IMR-90 (cell line): Measurements from ENCODE around the gene ATP5F1B. TPM values are rescaled to one million over a fixed set of nuclear protein-coding genes. Genes with fewer than 3 reads are reported as not detected.

Experiments used
- ATAC-seq: fragments of 200-7000 bp; cut with Tn5 transposase; 2 replicates; pipeline ENCODE4 v1.9.1; 2020; ENCODE audit warnings: low read depth, mild to moderate bottlenecking, moderate library complexity
- Bru-seq: library from RNA; stranded (reverse); fragments of 400-500 nt; gene quantifications from one replicate; lab custom pipeline; 2021; lab: Mats Ljungman, UMichigan
- BruChase-seq, 2 experiments: library from RNA; stranded (reverse); fragments of 400-500 nt; gene quantifications; one replicate each; lab custom pipeline; 2021; lab: Mats Ljungman, UMichigan
- BruUV-seq: library from RNA; stranded (reverse); fragments of 400-500 nt; replicated peaks from 2 replicates; lab custom pipeline; 2021; lab: Mats Ljungman, UMichigan
- CTCF ChIA-PET: fragments of 300-600 bp; formaldehyde crosslinking; extraction: SDS; loops from one replicate; lab custom pipeline; 2021; ENCODE audit warnings: antibody characterized with exemption; lab: Yijun Ruan, JAX
- POLR2A ChIA-PET: fragments of 300-600 bp; sonication (Branson Sonifier 250); formaldehyde crosslinking; loops from one replicate; lab custom pipeline; 2022; ENCODE audit warnings: antibody characterized with exemption; ENCODE audit not compliant: unreplicated experiment; lab: Charles Lee
- DNase-seq: peaks from one replicate; pipeline ENCODE4 v3.0.0; 2013
- H2AFZ ChIP-seq: replicated peaks from 2 replicates; pipeline ENCODE3; 2013; ENCODE audit warnings: low read length, mild to moderate bottlenecking; ENCODE audit not compliant: poor library complexity
- H2AK5ac ChIP-seq: 2 replicates; pipeline ENCODE4 v1.6.1; 2013; ENCODE audit warnings: low read depth, low read length, inconsistent platforms
- H2AK9ac ChIP-seq: replicated peaks from 2 replicates; pipeline ENCODE3; 2013; ENCODE audit warnings: mild to moderate bottlenecking, low read depth, low read length, moderate library complexity; ENCODE audit not compliant: poor library complexity
- H2BK120ac ChIP-seq: 2 replicates; pipeline ENCODE4 v1.6.1; 2013; ENCODE audit warnings: low read depth, low read length, inconsistent platforms
- H2BK15ac ChIP-seq: 3 replicates; pipeline ENCODE4 v1.6.1; 2013; ENCODE audit warnings: low read depth, low read length, inconsistent platforms
- H2BK20ac ChIP-seq: 2 replicates; pipeline ENCODE4 v1.6.1; 2013; ENCODE audit warnings: low read depth, mild to moderate bottlenecking, inconsistent platforms, low read length, moderate library complexity
- H2BK5ac ChIP-seq: 2 replicates; pipeline ENCODE4 v1.6.1; 2013; ENCODE audit warnings: mild to moderate bottlenecking, low read depth, low read length, inconsistent platforms; ENCODE audit not compliant: poor library complexity, severe bottlenecking
- H3K14ac ChIP-seq: replicated peaks from 2 replicates; pipeline ENCODE4 v1.6.1; 2013; ENCODE audit warnings: low read depth, low read length, inconsistent platforms
- H3K18ac ChIP-seq: 2 replicates; pipeline ENCODE4 v1.6.1; 2013; ENCODE audit warnings: low read depth, low read length, control low read depth
- H3K23ac ChIP-seq: 2 replicates; pipeline ENCODE4 v1.6.1; 2013; ENCODE audit warnings: low read depth, low read length, inconsistent platforms
- H3K27ac ChIP-seq: 2 replicates; pipeline ENCODE4 v1.5.1; 2013; ENCODE audit warnings: mild to moderate bottlenecking, control low read depth, low read length; ENCODE audit not compliant: insufficient read depth
- H3K27me3 ChIP-seq: 2 replicates; pipeline ENCODE4 v1.6.1; 2013; ENCODE audit warnings: low read length; ENCODE audit not compliant: control insufficient read depth, insufficient read depth
- H3K36me3 ChIP-seq: 2 replicates; pipeline ENCODE4 v1.6.1; 2013; ENCODE audit warnings: low read length, mixed read lengths; ENCODE audit not compliant: control insufficient read depth, insufficient read depth
- H3K4ac ChIP-seq: 2 replicates; pipeline ENCODE4 v1.6.1; 2013; ENCODE audit warnings: low read depth, low read length, inconsistent platforms
- H3K4me1 ChIP-seq: 2 replicates; pipeline ENCODE4 v1.6.1; 2013; ENCODE audit warnings: low read length, mixed read lengths; ENCODE audit not compliant: control insufficient read depth, insufficient read depth
- H3K4me2 ChIP-seq: 2 replicates; pipeline ENCODE4 v1.6.1; 2013; ENCODE audit warnings: low read depth, mild to moderate bottlenecking, control low read depth, low read length, moderate library complexity
- H3K4me3 ChIP-seq: 2 replicates; pipeline ENCODE4 v1.5.1; 2013; ENCODE audit warnings: low read depth, mild to moderate bottlenecking, control low read depth, low read length, moderate library complexity; ENCODE audit not compliant: insufficient read depth
- H3K56ac ChIP-seq: 2 replicates; pipeline ENCODE4 v1.6.1; 2013; ENCODE audit warnings: low read length, inconsistent platforms; ENCODE audit not compliant: insufficient read depth; ENCODE audit errors: extremely low read depth
- H3K79me1 ChIP-seq, 2 experiments: 2 replicates each; pipeline ENCODE4 v1.6.1; 2013; ENCODE audit warnings: low read length in 2 of 2, inconsistent platforms in 1 of 2, low read depth in 1 of 2
- H3K9ac ChIP-seq: 2 replicates; pipeline ENCODE4 v1.6.1; 2013; ENCODE audit warnings: low read depth, low read length, control low read depth
- H3K9me1 ChIP-seq: 2 replicates; pipeline ENCODE4 v1.6.1; 2013; ENCODE audit warnings: low read length, inconsistent platforms; ENCODE audit not compliant: insufficient read depth
- H3K9me3 ChIP-seq: 2 replicates; pipeline ENCODE4 v1.6.1; 2013; ENCODE audit warnings: low read length; ENCODE audit not compliant: control insufficient read depth, insufficient read depth
- H4K20me1 ChIP-seq: 2 replicates; pipeline ENCODE4 v1.6.1; 2013; ENCODE audit warnings: low read length, inconsistent platforms; ENCODE audit not compliant: insufficient read depth
- H4K5ac ChIP-seq: 2 replicates; pipeline ENCODE4 v1.6.1; 2013; ENCODE audit warnings: mild to moderate bottlenecking, low read depth, low read length, control low read depth
- H4K8ac ChIP-seq, 2 experiments: 2 replicates each; pipeline ENCODE4 v1.6.1; 2013; ENCODE audit warnings: low read depth in 2 of 2, low read length in 2 of 2, control low read depth in 1 of 2, inconsistent platforms in 1 of 2
- H4K91ac ChIP-seq: 2 replicates; pipeline ENCODE4 v1.6.1; 2013; ENCODE audit warnings: low read depth, low read length, inconsistent platforms; ENCODE audit not compliant: insufficient read depth
- FOS ChIP-seq: fragments of 150-350 bp; IDR thresholded peaks from 2 replicates; pipeline ENCODE4 v1.6.1; 2016; ENCODE audit warnings: low read depth, low read length
- MAFK ChIP-seq: IDR thresholded peaks from 2 replicates; pipeline ENCODE4 v1.6.1; 2012; ENCODE audit warnings: low read depth, low read length, improper control_type of control experiment
- MXI1 ChIP-seq: IDR thresholded peaks from 2 replicates; pipeline ENCODE4 v1.6.1; 2012; ENCODE audit warnings: low read depth, mild to moderate bottlenecking, low read length, moderate library complexity, borderline replicate concordance
- POLR2A ChIP-seq: IDR thresholded peaks from 2 replicates; pipeline ENCODE4 v1.6.1; 2012; ENCODE audit warnings: mild to moderate bottlenecking, low read depth, low read length
- RFX5 ChIP-seq: IDR thresholded peaks from 2 replicates; pipeline ENCODE4 v1.8.0; 2012; ENCODE audit warnings: low read depth, mild to moderate bottlenecking, low read length, moderate library complexity
- WGBS, 2 experiments: methylation state at CpG; one replicate each; pipeline versions ENCODE4 v1.1.5 to v1.1.7; 2013; ENCODE audit warnings: missing lambda C conversion rate in 2 of 2; ENCODE audit not compliant: insufficient read length in 1 of 2; ENCODE audit errors: extremely low coverage in 2 of 2; 5-methylcytosine and 5-hydroxymethylcytosine counted together
- dilution Hi-C: fragments of 300-500 bp; cut with HindIII; formaldehyde crosslinking; loops from one replicate; pipeline ENCODE4 v1.14.3; 2018; ENCODE audit warnings: low sequenced_read_pairs; ENCODE audit not compliant: unreplicated experiment
- in situ Hi-C: fragments of 300-500 bp; cut with MboI; formaldehyde crosslinking; loops from 3 replicates; pipeline ENCODE4 v1.14.3; 2019; ENCODE audit warnings: low sequenced_read_pairs, inconsistent platforms, mixed read lengths
- intact Hi-C: fragments of 100-400 bp; cut with micrococcal nuclease; formaldehyde crosslinking; loops from 2 replicates; pipeline ENCODE4 v1.10.0; 2022
- long read RNA-seq: library from polyadenylated mRNA; unstranded; transcript quantifications from one replicate; pipeline ENCODE4 v2.0.0, GENCODE V29; 2021; ENCODE audit not compliant: unreplicated experiment
- polyA plus RNA-seq, 3 experiments: library from polyadenylated mRNA; depleted of rRNA; stranded (reverse); fragments of >200 nt; gene quantifications; 2 replicates each; pipeline ENCODE4 v1.2.3, GENCODE V29; 2012; ENCODE audit warnings: low replicate concordance in 1 of 3
- total RNA-seq: library from RNA; depleted of rRNA; stranded (reverse); fragments of >200 nt; gene quantifications from 2 replicates; pipeline ENCODE4 v1.2.3, GENCODE V29; 2012; rRNA removed

The ATP5F1B gene
- total RNA-seq (795 and 812 TPM in 2 replicates), polyA plus RNA-seq (2012; rRNA removed) (853 and 915 TPM in 2 replicates), Bru-seq, nascent RNA (percentile 94 among the genes with signal in this experiment), BruChase-seq, experiment 1, labeled RNA remaining after a 6-hour chase (percentile 99 among the genes with signal in this experiment), BruChase-seq, experiment 2, labeled RNA remaining after a 2-hour chase (percentile 96 among the genes with signal in this experiment)
- polyA plus RNA-seq (2012; cell fraction: cytosol; rRNA removed) = 464 and 534 TPM in 2 replicates
- 245 and 449 TPM in 2 replicates for polyA plus RNA-seq (2012; cell fraction: nucleus; rRNA removed; ENCODE audit: low replicate concordance)
- long read RNA-seq, transcript ATP5F1B-201 (10 exons, 1,839 nt) = major isoform, 297 of 434 reads
- long read RNA-seq, partial matches to known transcripts = 24 of 434 reads
- long read RNA-seq, other reads (novel, unspliced or antisense) = 110 of 434 reads

- Histone ChIP-seq H3K4me1 (no peaks in the 10 kb centered on the region), H3K4me2 (peak within 1 kb of the TSS; percentile 97), H3K9me3 (no peaks in the 10 kb centered on the region), H3K14ac (peak within 1 kb of the TSS; percentile 97), H3K27me3 (no peaks in the 10 kb centered on the region), H3K9me1 (no peaks in the 10 kb centered on the region), H4K8ac (peak within 1 kb of the TSS; percentile 35 to 99), H3K4me3 (peak within 1 kb of the TSS; percentile 74), H3K23ac (peak within 1 kb of the TSS; percentile 80), H2BK120ac (peak within 1 kb of the TSS; percentile 54; the same call in 1 of the 2 replicates), H4K20me1 (peaks cover 31% of the 10 kb centered on the region), H2BK20ac (no peak within 1 kb of the TSS), H2AK5ac (peak within 1 kb of the TSS; percentile 69), H2AFZ (peak within 1 kb of the TSS; percentile 94), H4K5ac (peak within 1 kb of the TSS; percentile 89), H3K79me1 (peaks cover 11 to 28% of the 10 kb centered on the region in 2 experiments; a peak in 3 of 4 replicates), H2AK9ac (peak within 1 kb of the TSS; percentile 97), H4K91ac (peak within 1 kb of the TSS; percentile 88), H3K27ac (peak within 1 kb of the TSS; percentile 82), H3K9ac (peak within 1 kb of the TSS; percentile 87), H3K56ac (peak within 1 kb of the TSS; percentile 88), H2BK15ac (no peak within 1 kb of the TSS), H2BK5ac (peak within 1 kb of the TSS; percentile 81), H3K36me3 (peaks cover 26% of the 10 kb centered on the region), H3K18ac (peak within 1 kb of the TSS; percentile 38), H3K4ac (peak within 1 kb of the TSS; percentile 95)
- peak; percentile 100 for DNase-seq
- intact Hi-C loops = loop anchor here (1.0 to 10.0 kb wide), 2 partner anchors 40 to 359 kb away; partner anchors contain the start of gene ZBTB39
- ChIA-PET CTCF (interaction anchor here (0.6 to 3.7 kb wide), 2 partner anchors 9 to 108 kb away, joined by 7 to 11 read pairs; no protein-coding TSS in a partner anchor), POLR2A (interaction anchor here (0.5 to 1.3 kb wide), 2 partner anchors 9 to 89 kb away, joined by 3 to 6 read pairs; no protein-coding TSS in a partner anchor)
- peak; percentile 99 for ATAC-seq
- TF ChIP-seq POLR2A (peak; percentile 98), MXI1 (peak; percentile 72; the same call in 1 of the 2 replicates), RFX5 (no peak), MAFK (0 out of 2 replicates have a peak, but pooled peaks have one; percentile 4), FOS (peak; percentile 89; the same call in 1 of the 2 replicates)
- no TSS peak for BruUV-seq
- WGBS, 2 experiments = 0% methylated on average over 7 of the region's 39 CpGs; no CpG with 5 or more reads in 1 of the 2 experiments
- in situ Hi-C loops = no loop called here
- dilution Hi-C loops = no loop called here
These were observed at the start of gene ATP5F1B for GRCh38 chr12:56645717-56646446. TSS of gene ATP5F1B (minus strand) at chr12:56645984. CDS start at chr12:56645963, 21 bp downstream.
